Stimulated activated CD8-positive, alpha-beta memory T cell treated with anti-CD3 and anti-CD28 coated beads, Interleukin-4, amount 100 ng/mL, for 1 hour (primary cell): Measurements from ENCODE around the gene OR10A4.
"Not testable (repeated sequence)": the region's sequence is repeated elsewhere in the genome, so short reads cannot be mapped to it uniquely, and the experiment has no call there.

ENCODE experiments used
- DNase-seq, 2 donors: peaks; one replicate each; pipeline ENCODE4 v3.0.0-alpha.2; 2020; ENCODE audit warnings: low read depth in 2 of 2, low spot score in 1 of 2

The OR10A4 gene

GRCh38 chr11:6895010-6895409 is 18.6 kb downstream of the OR10A4 start:
- DNase-seq = no peak

GRCh38 chr11:6898911-6899310 is 22.5 kb downstream of the OR10A4 start:
- DNase-seq = no peak

- DNase-seq = no peak
These were observed 24.0 kb downstream of the OR10A4 start for GRCh38 chr11:6900327-6900999.

- DNase-seq = not testable (repeated sequence)
These were observed 28.4 kb downstream of the OR10A4 start for GRCh38 chr11:6904804-6905203.

GRCh38 chr11:6911378-6911777 is 35.0 kb downstream of the OR10A4 start:
- DNase-seq = no peak

GRCh38 chr11:6911948-6912347 is 35.5 kb downstream of the OR10A4 start:
- no peak for DNase-seq

GRCh38 chr11:6919698-6920097 is 43.3 kb downstream of the OR10A4 start:
- DNase-seq = no peak

GRCh38 chr11:6920702-6921101 is 44.3 kb downstream of the OR10A4 start, which contains the start of gene OR2D3:
TSS of gene OR2D3 (plus strand) at chr11:6921002. CDS start at chr11:6921002, 0 bp downstream.
- DNase-seq = no peak

GRCh38 chr11:6925007-6925577 is 48.7 kb downstream of the OR10A4 start:
- DNase-seq = no peak

- no peak for DNase-seq
These were observed 49.3 kb downstream of the OR10A4 start for GRCh38 chr11:6925636-6926207.

- DNase-seq = no peak
These were observed 50.0 kb downstream of the OR10A4 start, which contains the start of gene ZNF215 for GRCh38 chr11:6926208-6927029. TSS of gene ZNF215 (plus strand) at chr11:6926426. CDS start at chr11:6932273, 5,847 bp downstream.

- DNase-seq = no peak
These were observed 50.7 kb downstream of the OR10A4 start for GRCh38 chr11:6927030-6927617.
